PFSK-1 (cell line): Measurements from ENCODE around the gene GSE1.

Source experiments
- POLR2AphosphoS5 ChIP-seq: IDR thresholded peaks from 2 replicates; pipeline ENCODE4 v1.6.1; 2012; ENCODE audit warnings: low read depth, mild to moderate bottlenecking, control low read depth, low read length, moderate library complexity
- TF ChIP-seq, protein P1 (sequence below), 2 experiments: IDR thresholded peaks; 2 replicates each; pipeline versions ENCODE4 v1.6.1 to v1.8.0; 2011 to 2012; ENCODE audit warnings: low read depth in 2 of 2, low read length in 2 of 2, control low read depth in 1 of 2, inconsistent platforms in 1 of 2, mild to moderate bottlenecking in 1 of 2, moderate library complexity in 1 of 2; ENCODE audit not compliant: insufficient read depth in 1 of 2

DNA sequence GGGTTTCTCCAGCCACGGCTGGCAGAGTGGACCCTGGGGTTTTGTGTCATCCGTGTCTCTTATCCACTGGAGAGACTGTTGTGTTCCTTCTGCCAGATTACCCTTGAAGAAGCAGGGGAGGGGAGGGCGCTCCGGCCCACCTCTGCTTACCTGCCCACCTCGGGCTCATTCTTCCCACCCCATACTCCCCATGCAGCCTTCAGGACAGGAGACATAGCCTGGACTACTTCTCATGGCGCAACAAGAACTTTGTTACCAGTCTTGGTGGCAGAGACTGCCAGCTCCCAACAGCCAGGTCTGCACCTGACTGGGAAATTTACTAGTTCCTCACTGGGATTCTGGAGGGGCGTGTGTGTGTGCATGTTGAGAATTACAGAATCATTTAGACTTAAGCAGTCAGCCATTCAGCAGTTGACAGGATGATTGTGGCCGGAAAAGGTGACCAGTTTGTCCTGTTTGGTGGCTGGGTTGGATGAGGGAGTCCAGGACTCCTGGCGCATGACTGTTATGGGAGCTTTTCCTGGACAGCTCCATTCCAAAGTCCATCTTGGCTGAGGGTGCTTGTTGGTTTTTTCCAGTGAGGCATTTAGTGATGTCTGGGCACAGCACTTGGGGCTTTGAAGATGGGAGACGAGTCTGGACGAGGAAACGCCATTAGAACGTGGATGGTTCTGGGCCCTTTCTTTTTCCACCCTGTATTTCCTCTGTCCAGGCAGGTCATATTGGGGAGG lies 8.7 kb downstream of the GSE1 start:
- TF ChIP-seq, protein P1, sequence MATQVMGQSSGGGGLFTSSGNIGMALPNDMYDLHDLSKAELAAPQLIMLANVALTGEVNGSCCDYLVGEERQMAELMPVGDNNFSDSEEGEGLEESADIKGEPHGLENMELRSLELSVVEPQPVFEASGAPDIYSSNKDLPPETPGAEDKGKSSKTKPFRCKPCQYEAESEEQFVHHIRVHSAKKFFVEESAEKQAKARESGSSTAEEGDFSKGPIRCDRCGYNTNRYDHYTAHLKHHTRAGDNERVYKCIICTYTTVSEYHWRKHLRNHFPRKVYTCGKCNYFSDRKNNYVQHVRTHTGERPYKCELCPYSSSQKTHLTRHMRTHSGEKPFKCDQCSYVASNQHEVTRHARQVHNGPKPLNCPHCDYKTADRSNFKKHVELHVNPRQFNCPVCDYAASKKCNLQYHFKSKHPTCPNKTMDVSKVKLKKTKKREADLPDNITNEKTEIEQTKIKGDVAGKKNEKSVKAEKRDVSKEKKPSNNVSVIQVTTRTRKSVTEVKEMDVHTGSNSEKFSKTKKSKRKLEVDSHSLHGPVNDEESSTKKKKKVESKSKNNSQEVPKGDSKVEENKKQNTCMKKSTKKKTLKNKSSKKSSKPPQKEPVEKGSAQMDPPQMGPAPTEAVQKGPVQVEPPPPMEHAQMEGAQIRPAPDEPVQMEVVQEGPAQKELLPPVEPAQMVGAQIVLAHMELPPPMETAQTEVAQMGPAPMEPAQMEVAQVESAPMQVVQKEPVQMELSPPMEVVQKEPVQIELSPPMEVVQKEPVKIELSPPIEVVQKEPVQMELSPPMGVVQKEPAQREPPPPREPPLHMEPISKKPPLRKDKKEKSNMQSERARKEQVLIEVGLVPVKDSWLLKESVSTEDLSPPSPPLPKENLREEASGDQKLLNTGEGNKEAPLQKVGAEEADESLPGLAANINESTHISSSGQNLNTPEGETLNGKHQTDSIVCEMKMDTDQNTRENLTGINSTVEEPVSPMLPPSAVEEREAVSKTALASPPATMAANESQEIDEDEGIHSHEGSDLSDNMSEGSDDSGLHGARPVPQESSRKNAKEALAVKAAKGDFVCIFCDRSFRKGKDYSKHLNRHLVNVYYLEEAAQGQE (IDR thresholded peaks at IDR 0.05; ENCODE audit: insufficient read depth in 1 of 2, low read depth in 2 of 2, low read length in 2 of 2), result no peak
- TF ChIP-seq POLR2AphosphoS5, result no peak
